ENCODE results near the gene KIF1B.

DNA sequence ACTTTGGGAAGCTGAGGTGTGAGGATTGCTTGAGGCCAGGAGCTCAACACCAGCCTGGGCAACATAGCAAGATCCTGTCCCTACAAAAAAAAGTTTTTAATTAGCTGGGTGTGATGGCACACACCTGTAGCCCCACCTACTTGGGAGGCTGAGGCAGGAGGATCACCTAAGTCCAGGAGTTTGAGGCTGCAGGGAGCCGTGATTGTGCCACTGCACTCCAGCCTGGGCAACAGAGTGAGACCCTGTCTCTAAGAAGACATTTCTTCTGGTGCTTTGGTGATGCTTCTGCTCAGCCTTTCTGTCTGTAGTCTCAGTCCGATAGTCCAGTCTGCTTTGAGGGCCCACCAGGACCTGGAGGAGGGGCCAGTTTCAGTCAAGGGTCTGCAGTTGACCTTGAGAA lies 196.8 kb downstream of the KIF1B start:
- TF ChIP-seq CTCF (IDR thresholded peaks at IDR 0.05), result no peak
- no peak for TF ChIP-seq POLR2A (IDR thresholded peaks at IDR 0.05)

Data from upper lobe of left lung (tissue), 4 donors.